GM19463 (cell line): ENCODE results near the gene HLA-C.
"Not testable (repeated sequence)": the region's sequence is repeated elsewhere in the genome, so short reads cannot be mapped to it uniquely, and the experiment has no call there.

ENCODE experiments used
- ATAC-seq: cut with Tn5 transposase; IDR thresholded peaks from one replicate; pipeline ENCODE4 v1.9.1; 2021; ENCODE audit warnings: mild to moderate bottlenecking, moderate library complexity; ENCODE audit not compliant: unreplicated experiment

Gene HLA-C

GRCh38 chr6:31270788-31271640 is 878 bp downstream of the HLA-C start:
- no peak for ATAC-seq

GRCh38 chr6:31268836-31269235 is 3.1 kb downstream of the HLA-C start:
- no peak for ATAC-seq

GRCh38 chr6:31268369-31268765 is 3.5 kb downstream of the HLA-C start:
- no peak for ATAC-seq

- no peak for ATAC-seq
Observed at GRCh38 chr6:31267651-31268368, 4.1 kb downstream of the HLA-C start.

GRCh38 chr6:31266567-31267360 is 5.1 kb downstream of the HLA-C start:
- no peak for ATAC-seq

GRCh38 chr6:31265926-31266325 is 6.0 kb downstream of the HLA-C start:
- no peak for ATAC-seq

GRCh38 chr6:31263346-31263933 is 8.5 kb downstream of the HLA-C start:
- not testable (repeated sequence) for ATAC-seq

GRCh38 chr6:31259995-31260394 is 11.9 kb downstream of the HLA-C start:
- ATAC-seq = not testable (repeated sequence)

GRCh38 chr6:31252625-31253024 is 19.3 kb downstream of the HLA-C start:
- no peak for ATAC-seq

GRCh38 chr6:31251261-31251660 is 20.6 kb downstream of the HLA-C start:
- ATAC-seq = no peak

- no peak for ATAC-seq
Observed at GRCh38 chr6:31249184-31249583, 22.7 kb downstream of the HLA-C start.

GRCh38 chr6:31247813-31248212 is 24.1 kb downstream of the HLA-C start:
- no peak for ATAC-seq

GRCh38 chr6:31246051-31246521 is 25.8 kb downstream of the HLA-C start:
- no peak for ATAC-seq

- ATAC-seq = no peak
Observed at GRCh38 chr6:31243508-31243907, 28.4 kb downstream of the HLA-C start.

- no peak for ATAC-seq
Observed at GRCh38 chr6:31239854-31240253, 32.0 kb downstream of the HLA-C start.

GRCh38 chr6:31234101-31234500 is 37.8 kb downstream of the HLA-C start:
- ATAC-seq = not testable (repeated sequence)

GRCh38 chr6:31228476-31228875 is 43.4 kb downstream of the HLA-C start:
- no peak for ATAC-seq

- ATAC-seq = no peak
Observed at GRCh38 chr6:31227143-31227542, 44.7 kb downstream of the HLA-C start.

- ATAC-seq = no peak
Observed at GRCh38 chr6:31225735-31226134, 46.2 kb downstream of the HLA-C start.

- no peak for ATAC-seq
Observed at GRCh38 chr6:31222496-31222895, 49.4 kb downstream of the HLA-C start.
